GM20000 (cell line): Measurements from ENCODE around the gene CLRN3.

Source experiments
- DNase-seq: peaks from one replicate; pipeline ENCODE4 v3.0.0; 2012; ENCODE audit warnings: low spot score
- TF ChIP-seq, protein P1 (sequence below): IDR thresholded peaks from 2 replicates; pipeline ENCODE4 v1.5.1; 2012; ENCODE audit warnings: mild to moderate bottlenecking, control low read depth; ENCODE audit errors: extremely low read depth, missing control alignments

CLRN3 gene

DNA sequence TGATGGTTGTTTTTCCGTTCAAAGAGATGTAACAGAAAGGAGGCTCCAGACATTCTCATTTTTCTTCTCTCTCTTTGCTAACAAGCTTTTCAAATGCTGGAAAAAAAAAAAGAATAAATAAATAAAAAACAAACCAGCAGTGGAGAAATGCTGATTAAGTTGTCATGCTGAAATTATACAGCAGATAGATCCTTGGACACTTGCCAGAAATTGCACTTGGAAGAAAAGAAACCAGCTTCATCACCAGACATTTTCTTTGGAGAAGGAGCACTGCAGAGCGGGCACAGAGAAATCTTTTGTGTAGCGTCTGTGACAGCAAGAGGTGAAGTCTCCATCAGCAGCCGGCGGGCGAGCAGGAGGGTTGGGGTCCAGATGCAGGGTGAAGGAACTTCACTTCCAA is 55.8 kb downstream of the CLRN3 start:
- TF ChIP-seq, protein P1, sequence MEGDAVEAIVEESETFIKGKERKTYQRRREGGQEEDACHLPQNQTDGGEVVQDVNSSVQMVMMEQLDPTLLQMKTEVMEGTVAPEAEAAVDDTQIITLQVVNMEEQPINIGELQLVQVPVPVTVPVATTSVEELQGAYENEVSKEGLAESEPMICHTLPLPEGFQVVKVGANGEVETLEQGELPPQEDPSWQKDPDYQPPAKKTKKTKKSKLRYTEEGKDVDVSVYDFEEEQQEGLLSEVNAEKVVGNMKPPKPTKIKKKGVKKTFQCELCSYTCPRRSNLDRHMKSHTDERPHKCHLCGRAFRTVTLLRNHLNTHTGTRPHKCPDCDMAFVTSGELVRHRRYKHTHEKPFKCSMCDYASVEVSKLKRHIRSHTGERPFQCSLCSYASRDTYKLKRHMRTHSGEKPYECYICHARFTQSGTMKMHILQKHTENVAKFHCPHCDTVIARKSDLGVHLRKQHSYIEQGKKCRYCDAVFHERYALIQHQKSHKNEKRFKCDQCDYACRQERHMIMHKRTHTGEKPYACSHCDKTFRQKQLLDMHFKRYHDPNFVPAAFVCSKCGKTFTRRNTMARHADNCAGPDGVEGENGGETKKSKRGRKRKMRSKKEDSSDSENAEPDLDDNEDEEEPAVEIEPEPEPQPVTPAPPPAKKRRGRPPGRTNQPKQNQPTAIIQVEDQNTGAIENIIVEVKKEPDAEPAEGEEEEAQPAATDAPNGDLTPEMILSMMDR: no peak
- DNase-seq: no peak

DNA sequence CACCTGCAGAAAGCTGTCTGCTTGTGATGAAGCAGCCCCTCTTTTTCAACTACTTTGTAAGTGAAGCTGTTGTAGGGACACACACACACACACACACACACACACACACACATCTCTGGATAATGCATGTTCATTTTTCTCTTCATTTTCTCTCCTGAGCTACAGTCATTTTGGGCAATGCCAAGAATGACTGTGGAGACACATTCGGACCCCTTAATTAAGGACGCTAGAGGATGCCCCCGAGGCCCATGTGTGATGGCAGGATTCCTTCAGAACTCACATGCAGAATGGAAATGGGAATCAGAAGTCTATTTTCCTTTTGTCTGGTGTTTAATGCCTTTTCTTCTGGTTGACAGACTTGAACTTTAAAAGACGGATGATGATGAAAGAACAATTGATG is 56.6 kb downstream of the CLRN3 start:
- TF ChIP-seq, protein P1: no peak
- no peak for DNase-seq

DNA sequence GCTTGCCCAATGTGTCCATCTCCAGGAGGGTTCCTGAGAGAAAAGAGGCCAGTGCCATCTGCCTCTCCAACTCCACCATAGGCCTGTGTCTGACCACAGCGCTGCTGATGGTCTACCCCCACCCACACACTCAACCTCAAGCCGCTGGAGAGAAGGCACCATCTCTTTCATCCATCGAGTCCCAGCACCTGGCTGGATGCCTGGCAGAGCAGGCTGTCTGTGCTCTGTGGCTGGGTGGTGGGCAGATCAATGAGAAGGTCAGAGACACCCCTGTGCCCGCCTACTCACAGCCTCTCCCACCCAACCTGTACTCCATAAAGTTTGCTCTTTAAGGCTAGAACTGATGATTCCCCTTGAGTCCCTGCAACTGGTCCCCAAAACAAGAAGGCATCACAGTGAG is 58.0 kb downstream of the CLRN3 start:
- TF ChIP-seq, protein P1: no peak
- DNase-seq: no peak

DNA sequence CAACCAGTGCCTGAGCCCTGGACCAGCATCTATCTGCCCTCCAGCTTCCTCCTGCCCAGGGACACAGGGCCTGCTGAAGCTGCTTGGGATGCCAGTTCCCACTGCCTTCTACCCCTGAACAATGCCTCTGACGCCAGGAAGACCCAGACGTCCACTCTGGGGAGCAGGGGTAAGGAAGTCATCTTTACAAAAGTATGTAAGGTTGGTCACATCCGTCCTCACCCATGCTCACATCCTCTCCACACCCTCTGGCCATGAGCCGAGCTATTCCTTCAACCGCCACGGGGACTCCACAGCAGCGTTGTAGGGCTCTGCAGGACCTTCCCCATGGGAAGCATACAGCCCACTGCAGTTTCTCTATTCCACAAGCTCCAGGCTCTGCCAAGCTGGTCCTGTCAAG is 58.5 kb downstream of the CLRN3 start:
- TF ChIP-seq, protein P1: no peak
- no peak for DNase-seq

DNA sequence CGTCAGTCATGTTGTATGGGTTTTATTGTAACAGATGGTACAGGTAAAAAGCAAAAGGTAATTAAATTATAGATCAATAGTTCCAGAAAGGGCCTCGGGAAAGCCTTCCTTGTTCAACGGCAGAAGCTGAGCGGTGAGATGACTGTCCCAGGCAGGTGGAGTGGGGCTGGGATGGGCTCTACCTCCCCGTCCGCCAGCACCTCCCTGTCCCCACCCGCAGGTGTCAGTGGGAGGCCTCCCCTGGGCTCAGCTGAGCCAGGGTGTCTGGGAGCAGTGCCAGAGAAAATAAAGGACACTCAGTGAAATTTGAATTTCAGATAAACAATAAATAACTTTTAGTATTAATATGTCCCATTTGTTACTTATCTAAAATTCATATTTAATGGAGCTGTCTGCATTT is 58.9 kb downstream of the CLRN3 start:
- no peak for DNase-seq
- TF ChIP-seq, protein P1: no peak

DNA sequence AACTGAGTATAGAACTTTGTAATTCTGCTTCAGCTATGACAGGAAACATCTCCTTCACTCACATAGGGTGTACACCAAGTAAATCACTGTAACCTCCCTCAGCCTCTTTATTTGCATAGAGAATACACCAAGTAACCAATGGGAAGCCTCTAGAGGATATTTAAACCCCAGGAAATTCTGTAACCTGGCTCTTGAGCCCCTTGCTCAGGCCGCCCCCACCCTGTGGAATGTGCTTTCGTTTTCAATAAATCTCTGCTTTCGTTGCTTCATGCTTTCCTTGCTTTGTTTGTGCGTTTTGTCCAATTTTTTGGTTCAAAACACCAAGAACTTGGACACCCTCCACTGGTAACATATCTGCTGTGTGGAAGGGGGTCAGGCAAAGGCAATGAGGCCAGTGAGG is 60.2 kb downstream of the CLRN3 start:
- TF ChIP-seq, protein P1: no peak

DNA sequence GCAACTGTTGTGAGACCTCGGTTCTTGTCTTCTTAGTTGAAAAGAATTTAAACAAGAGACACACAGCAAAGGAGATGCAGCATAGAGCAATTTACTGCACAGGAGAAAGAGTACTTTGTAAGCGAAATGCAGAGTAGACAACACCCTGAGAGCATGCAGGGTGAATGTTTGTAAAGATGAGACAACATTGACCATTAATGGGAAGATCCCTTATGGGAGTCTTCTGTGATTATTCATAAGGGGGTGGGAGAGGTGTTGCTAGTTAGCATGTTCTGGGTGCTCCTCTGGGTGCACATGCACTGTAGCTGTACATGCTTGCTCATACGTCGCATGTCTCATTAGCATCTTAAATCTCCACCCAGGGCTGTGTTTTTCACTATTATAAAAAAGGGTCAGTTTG is 62.3 kb downstream of the CLRN3 start:
- TF ChIP-seq, protein P1: no peak
- no peak for DNase-seq

More for the DNA sequence above, 60.2 kb downstream of the CLRN3 start:
- DNase-seq: no peak
